Chondrocyte (in vitro differentiated cells): Measurements from ENCODE around the gene ZNF438. TPM values are rescaled to one million over a fixed set of nuclear protein-coding genes. Genes with fewer than 3 reads are reported as not detected.
"Not testable (repeated sequence)": the region's sequence is repeated elsewhere in the genome, so short reads cannot be mapped to it uniquely, and the experiment has no call there.

Source experiments
- DNase-seq: peaks from one replicate; pipeline ENCODE4 v3.0.0; 2021; ENCODE audit warnings: mixed read lengths, low spot score
- H3K27ac Mint-ChIP-seq: one replicate; pipeline ENCODE4 v1.8.0; 2021; ENCODE audit warnings: mild to moderate bottlenecking, moderate library complexity, mixed read lengths; ENCODE audit not compliant: unreplicated experiment
- H3K27me3 Mint-ChIP-seq: 2 replicates; pipeline ENCODE4 v1.8.0; 2021; ENCODE audit warnings: low read depth, mixed read lengths
- H3K36me3 Mint-ChIP-seq: 2 replicates; pipeline ENCODE4 v1.8.0; 2021; ENCODE audit warnings: low read depth, mixed read lengths
- H3K4me1 Mint-ChIP-seq: 2 replicates; pipeline ENCODE4 v1.8.0; 2021; ENCODE audit warnings: low read depth, mild to moderate bottlenecking, mixed read lengths
- H3K4me3 Mint-ChIP-seq: one replicate; pipeline ENCODE4 v1.8.0; 2021; ENCODE audit warnings: mild to moderate bottlenecking, moderate library complexity, mixed read lengths; ENCODE audit not compliant: unreplicated experiment
- H3K9me3 Mint-ChIP-seq: 2 replicates; pipeline ENCODE4 v1.8.0; 2021; ENCODE audit warnings: low read depth, mixed read lengths
- total RNA-seq: library from RNA; stranded (reverse); gene quantifications from 3 replicates; pipeline ENCODE4 v1.2.1, GENCODE V29; 2021
- TF ChIP-seq, protein P1 (sequence below): fragments of 200-600 bp; sonication (generic); IDR thresholded peaks from 2 replicates; pipeline ENCODE4 v1.5.0; 2021; ENCODE audit warnings: antibody characterized with exemption, mild to moderate bottlenecking, moderate library complexity

ZNF438 gene
- total RNA-seq, 1 donor from 2014 or later: 4.9 TPM

DNA sequence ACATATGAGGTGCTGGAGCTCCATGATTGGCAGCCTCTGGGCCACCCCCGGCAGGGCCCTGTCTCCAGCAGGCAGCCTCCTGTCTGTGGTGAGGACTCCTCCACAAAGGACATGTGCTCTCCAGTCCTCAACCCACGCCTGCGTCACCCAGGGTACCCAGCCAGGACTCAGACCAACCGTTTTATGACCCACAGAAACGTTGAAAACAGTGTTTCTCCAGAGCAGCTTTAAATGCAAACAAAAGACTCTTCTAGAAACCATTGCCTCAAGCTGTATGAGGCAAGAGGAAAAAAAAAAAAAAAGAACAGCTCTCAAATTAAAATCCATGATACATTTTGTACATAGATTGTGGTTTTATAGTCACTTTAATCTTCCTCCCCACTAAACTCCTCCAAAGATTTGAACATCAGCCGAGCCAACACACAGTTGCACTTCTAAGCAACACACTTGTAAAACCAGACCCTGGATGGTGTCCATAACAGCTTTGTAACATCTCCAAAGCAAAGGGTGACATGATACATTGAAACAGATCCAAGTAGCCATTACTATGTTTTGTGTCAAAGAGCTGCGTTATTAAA is 227.1 kb downstream of the ZNF438 start:
- no peaks in the 10 kb centered on the region for H3K36me3 Mint-ChIP-seq
- TF ChIP-seq, protein P1, sequence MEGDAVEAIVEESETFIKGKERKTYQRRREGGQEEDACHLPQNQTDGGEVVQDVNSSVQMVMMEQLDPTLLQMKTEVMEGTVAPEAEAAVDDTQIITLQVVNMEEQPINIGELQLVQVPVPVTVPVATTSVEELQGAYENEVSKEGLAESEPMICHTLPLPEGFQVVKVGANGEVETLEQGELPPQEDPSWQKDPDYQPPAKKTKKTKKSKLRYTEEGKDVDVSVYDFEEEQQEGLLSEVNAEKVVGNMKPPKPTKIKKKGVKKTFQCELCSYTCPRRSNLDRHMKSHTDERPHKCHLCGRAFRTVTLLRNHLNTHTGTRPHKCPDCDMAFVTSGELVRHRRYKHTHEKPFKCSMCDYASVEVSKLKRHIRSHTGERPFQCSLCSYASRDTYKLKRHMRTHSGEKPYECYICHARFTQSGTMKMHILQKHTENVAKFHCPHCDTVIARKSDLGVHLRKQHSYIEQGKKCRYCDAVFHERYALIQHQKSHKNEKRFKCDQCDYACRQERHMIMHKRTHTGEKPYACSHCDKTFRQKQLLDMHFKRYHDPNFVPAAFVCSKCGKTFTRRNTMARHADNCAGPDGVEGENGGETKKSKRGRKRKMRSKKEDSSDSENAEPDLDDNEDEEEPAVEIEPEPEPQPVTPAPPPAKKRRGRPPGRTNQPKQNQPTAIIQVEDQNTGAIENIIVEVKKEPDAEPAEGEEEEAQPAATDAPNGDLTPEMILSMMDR: no peak
- no peak for DNase-seq
- H3K27ac Mint-ChIP-seq: no peak overlapping the region
- H3K9me3 Mint-ChIP-seq: no peaks in the 10 kb centered on the region
- H3K4me1 Mint-ChIP-seq: peaks cover 20% of the 10 kb centered on the region
- no peaks in the 10 kb centered on the region for H3K27me3 Mint-ChIP-seq
- no peak overlapping the region for H3K4me3 Mint-ChIP-seq

DNA sequence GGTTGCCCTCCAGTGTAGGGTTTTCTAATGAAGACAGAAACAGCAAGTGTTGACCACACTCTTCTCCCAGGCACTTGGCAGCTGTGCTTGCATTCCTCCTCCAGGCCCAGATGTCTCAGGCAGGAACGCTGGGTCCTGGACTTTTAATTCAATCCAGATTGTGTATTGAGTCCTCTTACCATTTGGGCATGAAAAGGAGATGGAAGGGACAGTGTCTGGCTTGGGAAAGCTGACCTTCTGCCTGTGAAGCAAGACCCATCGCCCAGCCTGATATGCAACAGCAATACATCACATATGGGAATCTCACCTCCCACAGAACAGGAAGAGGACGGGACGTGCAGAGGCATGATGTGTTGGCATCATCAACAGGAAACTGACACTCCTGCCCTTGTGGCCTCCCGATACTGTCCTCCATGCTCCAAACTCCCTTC is 227.8 kb downstream of the ZNF438 start:
- no peak overlapping the region for H3K27ac Mint-ChIP-seq

DNA sequence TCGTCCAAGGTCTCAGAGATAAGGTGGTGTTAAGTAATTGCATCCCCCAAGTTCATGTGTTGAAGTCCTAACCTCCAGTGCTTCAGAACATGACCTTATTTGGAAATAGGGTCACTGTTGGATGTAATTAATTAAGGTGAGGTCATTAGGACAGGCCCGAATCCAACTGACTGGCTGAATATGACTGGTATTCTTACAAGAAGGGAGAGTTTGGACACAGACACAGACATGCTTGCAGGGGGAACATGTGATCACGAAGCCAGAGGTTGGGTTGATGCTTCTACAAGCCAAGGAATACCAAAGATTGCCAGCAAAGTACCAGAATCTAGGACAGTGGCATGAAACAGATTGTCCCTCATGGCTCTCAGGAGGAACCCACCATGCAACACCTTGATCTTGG is 228.6 kb downstream of the ZNF438 start:
- H3K27me3 Mint-ChIP-seq: no peaks in the 10 kb centered on the region
- no peaks in the 10 kb centered on the region for H3K36me3 Mint-ChIP-seq
- H3K27ac Mint-ChIP-seq: no peak overlapping the region

More for the DNA sequence above, 227.8 kb downstream of the ZNF438 start:
- H3K9me3 Mint-ChIP-seq: no peaks in the 10 kb centered on the region
- peaks cover 20% of the 10 kb centered on the region for H3K4me1 Mint-ChIP-seq
- H3K27me3 Mint-ChIP-seq: no peaks in the 10 kb centered on the region
- TF ChIP-seq, protein P1: no peak
- DNase-seq: no peak
- no peaks in the 10 kb centered on the region for H3K36me3 Mint-ChIP-seq
- H3K4me3 Mint-ChIP-seq: no peak overlapping the region

DNA sequence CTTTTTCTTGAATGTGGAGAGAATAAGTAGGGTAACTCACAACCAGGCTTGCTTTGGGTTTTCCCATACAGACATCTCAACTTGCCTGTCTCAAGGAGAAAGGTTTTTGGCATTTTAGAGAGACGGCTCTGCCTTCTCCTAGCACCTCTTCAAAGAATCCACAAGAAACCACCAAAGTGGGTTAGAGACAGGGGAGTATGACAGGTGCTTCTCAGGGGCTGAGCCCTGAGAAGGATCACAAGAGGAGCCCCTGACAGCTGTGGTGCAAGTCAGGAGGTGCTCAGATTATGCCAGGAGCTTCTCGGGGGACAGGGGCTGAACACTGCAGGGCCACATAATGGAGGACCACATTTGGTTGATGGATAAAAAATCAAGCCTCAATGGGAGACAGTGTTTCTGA is 231.3 kb downstream of the ZNF438 start:
- Mint-ChIP-seq H3K4me3 (no peak overlapping the region), H3K9me3 (no peaks in the 10 kb centered on the region), H3K27me3 (no peaks in the 10 kb centered on the region), H3K36me3 (no peaks in the 10 kb centered on the region), H3K4me1 (peaks cover 20% of the 10 kb centered on the region), H3K27ac (no peak overlapping the region)
- no peak for DNase-seq
- TF ChIP-seq, protein P1: no peak

More for the DNA sequence above, 228.6 kb downstream of the ZNF438 start:
- TF ChIP-seq, protein P1: no peak
- H3K4me3 Mint-ChIP-seq: no peak overlapping the region
- DNase-seq: no peak
- H3K4me1 Mint-ChIP-seq: peaks cover 20% of the 10 kb centered on the region
- no peaks in the 10 kb centered on the region for H3K9me3 Mint-ChIP-seq

DNA sequence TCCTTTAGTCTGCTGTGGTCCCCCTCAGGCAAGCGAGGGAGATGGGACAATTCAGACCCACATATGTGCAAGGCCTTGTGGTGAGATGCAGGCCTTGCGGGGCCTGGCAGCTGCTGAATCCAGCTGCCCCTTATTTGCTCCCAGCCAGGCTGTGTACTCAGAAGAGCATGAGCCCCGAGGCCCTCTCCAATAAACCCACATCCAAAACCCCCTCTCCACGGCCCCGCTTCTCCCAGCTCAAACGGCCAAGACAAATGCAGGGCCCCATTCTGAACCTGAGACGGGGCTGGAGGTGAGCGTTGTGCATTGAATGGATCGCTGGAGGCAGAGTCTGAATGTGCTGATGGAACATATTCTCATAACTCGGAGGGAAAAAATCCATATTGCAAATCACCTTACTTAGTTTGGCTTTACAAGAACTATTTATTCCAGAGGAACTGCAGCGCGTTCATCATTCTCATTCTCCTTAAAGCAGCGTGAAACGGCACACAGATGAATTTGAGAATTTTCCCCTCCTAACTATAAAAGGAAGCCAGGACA is 232.9 kb downstream of the ZNF438 start:
- Mint-ChIP-seq H3K36me3 (no peaks in the 10 kb centered on the region), H3K4me1 (peaks cover 10% of the 10 kb centered on the region), H3K27me3 (no peaks in the 10 kb centered on the region), H3K9me3 (no peaks in the 10 kb centered on the region), H3K27ac (no peak overlapping the region), H3K4me3 (no peak overlapping the region)
- no peak for DNase-seq
- TF ChIP-seq, protein P1: no peak

DNA sequence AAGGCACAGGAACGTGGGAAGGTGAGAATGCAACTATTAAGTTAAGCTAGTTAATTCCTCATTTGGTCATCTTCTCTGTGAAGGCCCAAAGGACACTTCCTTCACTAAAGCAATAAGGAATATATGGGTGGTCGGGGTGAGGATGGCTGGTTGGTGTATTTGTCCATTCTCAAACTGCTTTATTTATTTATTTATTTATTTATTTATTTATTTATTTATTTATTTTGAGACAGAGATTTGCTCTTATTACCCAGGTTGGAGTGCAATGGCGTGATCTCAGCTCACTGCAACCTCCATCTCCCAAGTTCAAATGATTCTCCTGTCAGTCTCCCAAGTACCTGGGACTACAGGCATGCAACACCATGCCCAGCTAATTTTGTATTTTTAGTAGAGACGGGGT is 236.6 kb downstream of the ZNF438 start:
- not testable (repeated sequence) for H3K4me3 Mint-ChIP-seq, DNase-seq, H3K27ac Mint-ChIP-seq, H3K9me3 Mint-ChIP-seq, H3K36me3 Mint-ChIP-seq, H3K27me3 Mint-ChIP-seq, H3K4me1 Mint-ChIP-seq
